Measurements from ENCODE around the gene MID1. TPM values are rescaled to one million over a fixed set of nuclear protein-coding genes. Genes with fewer than 3 reads are reported as not detected.
"Not testable (repeated sequence)": the region's sequence is repeated elsewhere in the genome, so short reads cannot be mapped to it uniquely, and the experiment has no call there.

Gene MID1
- polyA plus RNA-seq, 6 donors from 2014 or later, result 0.06 to 1.3 (median 0.40) TPM; not detected in 1

- Mint-ChIP-seq H3K27me3 (peaks cover 8 to 28% (median 14%) of the 10 kb centered on the region in 3 donors), H3K36me3 (no peaks in the 10 kb centered on the region), H3K4me1 (peaks cover 0 to 4% (median 3%) of the 10 kb centered on the region in 3 donors), H3K9me3 (peaks cover 0 to 3% (median 0%) of the 10 kb centered on the region in 7 donors), H3K4me3 (no peak overlapping the region), H3K27ac (no peak overlapping the region)
- no peak for ATAC-seq (ENCODE audit: low read depth in 2 of 2)
- DNase-seq, result no peak
These were observed 8.8 kb downstream of the MID1 start for GRCh38 chrX:10611441-10612090.

GRCh38 chrX:10608099-10608498 lies 12.3 kb downstream of the MID1 start:
- H3K4me1 Mint-ChIP-seq, result no peaks in the 10 kb centered on the region
- peaks cover 5 to 25% (median 9%) of the 10 kb centered on the region in 3 donors for H3K27me3 Mint-ChIP-seq
- peak overlapping the region in 1 of 6 donors; percentile 30 for H3K27ac Mint-ChIP-seq
- H3K4me3 Mint-ChIP-seq, result no peak overlapping the region
- DNase-seq (no peak), ATAC-seq (ENCODE audit: low read depth in 2 of 2) (no peak)
- H3K9me3 Mint-ChIP-seq, result no peaks in the 10 kb centered on the region
- no peaks in the 10 kb centered on the region for H3K36me3 Mint-ChIP-seq

- Mint-ChIP-seq H3K27me3 (peaks cover 4 to 22% (median 10%) of the 10 kb centered on the region in 3 donors), H3K27ac (no peak overlapping the region), H3K36me3 (no peaks in the 10 kb centered on the region), H3K4me3 (no peak overlapping the region), H3K4me1 (no peaks in the 10 kb centered on the region), H3K9me3 (no peaks in the 10 kb centered on the region)
- no peak for DNase-seq
- ATAC-seq (ENCODE audit: low read depth in 2 of 2), result no peak
These were observed 13.2 kb downstream of the MID1 start for GRCh38 chrX:10607233-10607632.

GRCh38 chrX:10603612-10604011 lies 16.8 kb downstream of the MID1 start:
- DNase-seq, result no peak
- Mint-ChIP-seq H3K4me1 (no peaks in the 10 kb centered on the region), H3K4me3 (no peak overlapping the region), H3K9me3 (peaks cover 0 to 2% (median 0%) of the 10 kb centered on the region in 7 donors), H3K36me3 (no peaks in the 10 kb centered on the region), H3K27me3 (peaks cover 4 to 10% (median 6%) of the 10 kb centered on the region in 3 donors), H3K27ac (peak overlapping the region in 1 of 6 donors; percentile 20)
- ATAC-seq (ENCODE audit: low read depth in 2 of 2), result no peak

GRCh38 chrX:10602646-10603045 lies 17.7 kb downstream of the MID1 start:
- Mint-ChIP-seq H3K4me3 (no peak overlapping the region), H3K27ac (no peak overlapping the region), H3K9me3 (peaks cover 0 to 2% (median 0%) of the 10 kb centered on the region in 7 donors), H3K27me3 (peaks cover 4 to 10% (median 6%) of the 10 kb centered on the region in 3 donors), H3K4me1 (no peaks in the 10 kb centered on the region), H3K36me3 (no peaks in the 10 kb centered on the region)
- DNase-seq (no peak), ATAC-seq (ENCODE audit: low read depth in 2 of 2) (no peak)

- Mint-ChIP-seq H3K36me3 (no peaks in the 10 kb centered on the region), H3K27me3 (peaks cover 4 to 10% (median 6%) of the 10 kb centered on the region in 3 donors), H3K4me3 (no peak overlapping the region), H3K9me3 (peaks cover 0 to 2% (median 0%) of the 10 kb centered on the region in 7 donors), H3K27ac (no peak overlapping the region), H3K4me1 (no peaks in the 10 kb centered on the region)
- ATAC-seq (ENCODE audit: low read depth in 2 of 2), result no peak
- DNase-seq, result no peak
These were observed 19.9 kb downstream of the MID1 start for GRCh38 chrX:10600479-10600878.

- Mint-ChIP-seq H3K4me1 (no peaks in the 10 kb centered on the region), H3K36me3 (no peaks in the 10 kb centered on the region), H3K27ac (no peak overlapping the region)
These were observed 21.8 kb downstream of the MID1 start for GRCh38 chrX:10598540-10598939.

GRCh38 chrX:10597871-10598270 lies 22.5 kb downstream of the MID1 start:
- H3K4me3 Mint-ChIP-seq, result no peak overlapping the region
- no peaks in the 10 kb centered on the region for H3K27me3 Mint-ChIP-seq
- DNase-seq (no peak), ATAC-seq (ENCODE audit: low read depth in 2 of 2) (peak; percentile 43 to 47)
- H3K4me1 Mint-ChIP-seq, result no peaks in the 10 kb centered on the region
- peaks cover 0 to 2% (median 0%) of the 10 kb centered on the region in 7 donors for H3K9me3 Mint-ChIP-seq
- no peaks in the 10 kb centered on the region for H3K36me3 Mint-ChIP-seq
- no peak overlapping the region for H3K27ac Mint-ChIP-seq

More at GRCh38 chrX:10598540-10598939, 21.8 kb downstream of the MID1 start:
- H3K9me3 Mint-ChIP-seq, result peaks cover 0 to 2% (median 0%) of the 10 kb centered on the region in 7 donors
- no peak overlapping the region for H3K4me3 Mint-ChIP-seq
- ATAC-seq (ENCODE audit: low read depth in 2 of 2) (no peak), DNase-seq (no peak)
- H3K27me3 Mint-ChIP-seq, result peaks cover 4 to 6% (median 6%) of the 10 kb centered on the region in 3 donors

- H3K9me3 Mint-ChIP-seq, result peaks cover 0 to 6% (median 0%) of the 10 kb centered on the region in 7 donors
- H3K27me3 Mint-ChIP-seq, result no peaks in the 10 kb centered on the region
- DNase-seq (no peak), ATAC-seq (ENCODE audit: low read depth in 2 of 2) (no peak)
- H3K27ac Mint-ChIP-seq, result peak overlapping the region in 1 of 6 donors; percentile 44
- peaks cover 0 to 7% (median 0%) of the 10 kb centered on the region in 3 donors for H3K4me1 Mint-ChIP-seq
- H3K4me3 Mint-ChIP-seq, result no peak overlapping the region
- no peaks in the 10 kb centered on the region for H3K36me3 Mint-ChIP-seq
These were observed 28.7 kb downstream of the MID1 start for GRCh38 chrX:10591363-10592335.

GRCh38 chrX:10589787-10590186 lies 30.6 kb downstream of the MID1 start:
- not testable (repeated sequence) for H3K4me1 Mint-ChIP-seq; H3K27me3 Mint-ChIP-seq; ATAC-seq (ENCODE audit: low read depth in 2 of 2); H3K27ac Mint-ChIP-seq; H3K4me3 Mint-ChIP-seq; H3K36me3 Mint-ChIP-seq; DNase-seq
- peaks cover 0 to 18% (median 12%) of the 10 kb centered on the region in 7 donors for H3K9me3 Mint-ChIP-seq

GRCh38 chrX:10589098-10589497 lies 31.3 kb downstream of the MID1 start:
- H3K27me3 Mint-ChIP-seq, result peaks cover 0 to 3% (median 0%) of the 10 kb centered on the region in 3 donors
- H3K4me1 Mint-ChIP-seq, result peaks cover 0 to 7% (median 0%) of the 10 kb centered on the region in 3 donors
- peaks cover 11 to 15% of the 10 kb centered on the region in 2 donors for H3K36me3 Mint-ChIP-seq

GRCh38 chrX:10584882-10585281 lies 35.5 kb downstream of the MID1 start:
- not testable (repeated sequence) for H3K27ac Mint-ChIP-seq; H3K4me3 Mint-ChIP-seq; DNase-seq; H3K4me1 Mint-ChIP-seq; ATAC-seq (ENCODE audit: low read depth in 2 of 2)
- H3K27me3 Mint-ChIP-seq, result peaks cover 0 to 11% (median 0%) of the 10 kb centered on the region in 3 donors
- H3K9me3 Mint-ChIP-seq, result peaks cover 6 to 35% (median 24%) of the 10 kb centered on the region in 7 donors
- H3K36me3 Mint-ChIP-seq, result peaks cover 12 to 18% of the 10 kb centered on the region in 2 donors

More at GRCh38 chrX:10589098-10589497, 31.3 kb downstream of the MID1 start:
- H3K27ac Mint-ChIP-seq, result no peak overlapping the region
- no peak overlapping the region for H3K4me3 Mint-ChIP-seq
- H3K9me3 Mint-ChIP-seq, result peaks cover 5 to 25% (median 19%) of the 10 kb centered on the region in 7 donors
- ATAC-seq (ENCODE audit: low read depth in 2 of 2) (no peak), DNase-seq (no peak)

GRCh38 chrX:10582945-10583344 lies 37.4 kb downstream of the MID1 start:
- Mint-ChIP-seq H3K4me1 (no peaks in the 10 kb centered on the region), H3K27ac (peak overlapping the region in 1 of 6 donors; percentile 22), H3K4me3 (no peak overlapping the region), H3K9me3 (peaks cover 6 to 32% (median 24%) of the 10 kb centered on the region in 7 donors), H3K27me3 (peaks cover 0 to 16% (median 0%) of the 10 kb centered on the region in 3 donors), H3K36me3 (peaks cover 12 to 18% of the 10 kb centered on the region in 2 donors)
- no peak for DNase-seq
- no peak for ATAC-seq (ENCODE audit: low read depth in 2 of 2)
